ENCODE data around the gene UBL4A. TPM values are rescaled to one million over a fixed set of nuclear protein-coding genes. Genes with fewer than 3 reads are reported as not detected.

UBL4A gene
- total and polyA plus RNA-seq, 2 donors from 2014 or later: 26.1 to 35.2 TPM

- intact Hi-C loops (cut with DNase I): no loop called here
- no peaks in the 10 kb centered on the region for H3K9me3 ChIP-seq (ENCODE audit: control insufficient read depth in 2 of 3, insufficient read depth in 1 of 3, low read length in 3 of 3)
- H3K4me1 ChIP-seq (ENCODE audit: control insufficient read depth in 2 of 3, insufficient read depth in 2 of 3, low read depth in 1 of 3, low read length in 3 of 3): peaks cover 0 to 16% (median 4%) of the 10 kb centered on the region in 3 donors
- DNase-seq (no peak), FAIRE-seq (no peak)
- H3K4me3 ChIP-seq (ENCODE audit: low read length in 3 of 3): no peak overlapping the region
- H3K36me3 ChIP-seq (ENCODE audit: control insufficient read depth in 2 of 3, insufficient read depth in 3 of 3, low read length in 3 of 3): peaks cover 0 to 4% (median 3%) of the 10 kb centered on the region in 3 donors
- TF ChIP-seq CTCF (IDR thresholded peaks at IDR 0.05; ENCODE audit: borderline replicate concordance, extremely low read depth, insufficient read depth): no peak
- no peak overlapping the region for H3K27ac ChIP-seq (ENCODE audit: low read depth in 2 of 2, low read length in 2 of 2)
- H3K9ac ChIP-seq (ENCODE audit: low read length in 3 of 3): no peak overlapping the region
- H3K27me3 ChIP-seq (ENCODE audit: control insufficient read depth, insufficient read depth, low read length): no peaks in the 10 kb centered on the region
These were observed 5.2 kb downstream of the UBL4A start for GRCh38 chrX:154481195-154481594.

- FAIRE-seq (no peak), DNase-seq (peak; percentile 93 to 98 (median 95))
- no peak for TF ChIP-seq CTCF (IDR thresholded peaks at IDR 0.05; ENCODE audit: borderline replicate concordance, extremely low read depth, insufficient read depth)
- Histone ChIP-seq H3K9ac (ENCODE audit: low read length in 3 of 3) (no peak within 1 kb of the TSS), H3K27me3 (ENCODE audit: control insufficient read depth, insufficient read depth, low read length) (no peaks in the 10 kb centered on the region), H3K9me3 (ENCODE audit: control insufficient read depth in 2 of 3, insufficient read depth in 1 of 3, low read length in 3 of 3) (no peaks in the 10 kb centered on the region), H3K36me3 (ENCODE audit: control insufficient read depth in 2 of 3, insufficient read depth in 3 of 3, low read length in 3 of 3) (no peaks in the 10 kb centered on the region), H3K27ac (ENCODE audit: low read depth in 2 of 2, low read length in 2 of 2) (peak within 1 kb of the TSS; percentile 80 to 89), H3K4me3 (ENCODE audit: low read length in 3 of 3) (peak within 1 kb of the TSS; percentile 39 to 49 (median 48)), H3K4me1 (ENCODE audit: control insufficient read depth in 2 of 3, insufficient read depth in 2 of 3, low read depth in 1 of 3, low read length in 3 of 3) (peaks cover 0 to 4% (median 0%) of the 10 kb centered on the region in 3 donors)
- intact Hi-C loops (cut with DNase I): no loop called here
These were observed 7.4 kb downstream of the UBL4A start, which contains the start of gene LAGE3 for GRCh38 chrX:154478728-154479622. Gene LAGE3 (minus strand): TSS chrX:154479281. CDS start chrX:154478915, 366 bp downstream.

DNA sequence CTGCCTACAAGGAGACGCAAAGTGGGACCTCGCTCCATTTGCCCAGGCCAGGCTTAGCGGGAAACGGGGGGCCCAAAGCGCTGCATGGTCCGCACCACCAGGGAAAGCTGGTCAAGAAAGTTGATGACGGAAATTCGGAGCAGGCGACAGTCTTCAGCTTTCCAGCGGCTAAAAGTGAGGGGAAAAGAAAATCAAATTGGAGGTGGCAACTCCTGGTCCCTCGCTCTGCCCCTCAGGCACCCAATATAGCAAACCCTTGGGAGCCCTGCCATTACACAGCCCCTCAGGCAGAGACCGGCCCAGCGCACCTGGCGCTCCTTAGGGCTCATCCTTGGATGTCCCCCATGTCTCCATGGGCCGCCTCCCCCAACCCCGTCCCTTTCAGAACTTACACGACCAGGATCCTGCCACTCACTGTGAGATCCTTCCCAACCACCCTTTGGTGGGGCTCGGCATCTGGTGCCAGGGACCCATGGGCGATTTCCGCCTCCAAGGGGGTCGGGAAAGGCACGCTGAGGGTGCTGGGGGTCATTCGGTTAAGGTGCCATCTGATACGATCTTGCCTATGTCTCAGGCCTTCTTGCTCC lies 8.4 kb downstream of the UBL4A start:
- peaks cover 0 to 4% (median 0%) of the 10 kb centered on the region in 3 donors for H3K4me1 ChIP-seq (ENCODE audit: control insufficient read depth in 2 of 3, insufficient read depth in 2 of 3, low read depth in 1 of 3, low read length in 3 of 3)
- H3K36me3 ChIP-seq (ENCODE audit: control insufficient read depth in 2 of 3, insufficient read depth in 3 of 3, low read length in 3 of 3): no peaks in the 10 kb centered on the region
- peak in 1 of 5 donors; percentile 67 for DNase-seq
- peak overlapping the region; percentile 39 to 48 (median 39) for H3K4me3 ChIP-seq (ENCODE audit: low read length in 3 of 3)
- no peak for TF ChIP-seq CTCF (IDR thresholded peaks at IDR 0.05; ENCODE audit: borderline replicate concordance, extremely low read depth, insufficient read depth)
- intact Hi-C loops (cut with DNase I): no loop called here
- H3K9me3 ChIP-seq (ENCODE audit: control insufficient read depth in 2 of 3, insufficient read depth in 1 of 3, low read length in 3 of 3): no peaks in the 10 kb centered on the region
- no peak overlapping the region for H3K9ac ChIP-seq (ENCODE audit: low read length in 3 of 3)
- no peaks in the 10 kb centered on the region for H3K27me3 ChIP-seq (ENCODE audit: control insufficient read depth, insufficient read depth, low read length)
- H3K27ac ChIP-seq (ENCODE audit: low read depth in 2 of 2, low read length in 2 of 2): peak overlapping the region in 1 of 2 donors; percentile 28
- FAIRE-seq: no peak
